ENCODE data around the gene SLC12A3.
A peak's percentile ranks its signal among the peaks of the same experiment; 100 is the strongest.

Gene SLC12A3

GRCh38 chr16:56874800-56875199 lies 9.8 kb downstream of the SLC12A3 start:
- Histone ChIP-seq H3K27ac (peak overlapping the region; percentile 90), H3K9ac (no peak overlapping the region), H2AFZ (peak overlapping the region; percentile 95), H3K4me1 (peaks cover 20% of the 10 kb centered on the region), H3K27me3 (ENCODE audit: control insufficient read depth, insufficient read depth, low read length) (no peaks in the 10 kb centered on the region), H3K9me3 (ENCODE audit: control insufficient read depth, low read length) (no peaks in the 10 kb centered on the region), H3K79me2 (no peaks in the 10 kb centered on the region), H3K4me3 (ENCODE audit: low read depth, low read length) (peak overlapping the region; percentile 3), H3K36me3 (ENCODE audit: control insufficient read depth, insufficient read depth, low read length) (no peaks in the 10 kb centered on the region), H3K4me2 (ENCODE audit: low read length) (peak overlapping the region; percentile 21)
- peak; percentile 44 for TF ChIP-seq CTCF (IDR thresholded peaks at IDR 0.05)

GRCh38 chr16:56876048-56876447 lies 11.0 kb downstream of the SLC12A3 start:
- Histone ChIP-seq H3K79me2 (no peaks in the 10 kb centered on the region), H3K9me3 (ENCODE audit: control insufficient read depth, low read length) (no peaks in the 10 kb centered on the region), H3K36me3 (ENCODE audit: control insufficient read depth, insufficient read depth, low read length) (no peaks in the 10 kb centered on the region), H3K4me1 (peaks cover 20% of the 10 kb centered on the region), H3K27ac (peak overlapping the region; percentile 90), H3K4me3 (ENCODE audit: low read depth, low read length) (no peak overlapping the region), H3K27me3 (ENCODE audit: control insufficient read depth, insufficient read depth, low read length) (no peaks in the 10 kb centered on the region), H2AFZ (peak overlapping the region; percentile 95), H3K4me2 (ENCODE audit: low read length) (no peak overlapping the region), H3K9ac (no peak overlapping the region)
- TF ChIP-seq CTCF (IDR thresholded peaks at IDR 0.05): no peak

GRCh38 chr16:56877486-56878182 lies 12.6 kb downstream of the SLC12A3 start:
- no peak for TF ChIP-seq CTCF (IDR thresholded peaks at IDR 0.05)
- Histone ChIP-seq H3K9ac (no peak overlapping the region), H3K36me3 (ENCODE audit: control insufficient read depth, insufficient read depth, low read length) (no peaks in the 10 kb centered on the region), H3K27ac (no peak overlapping the region), H3K4me2 (ENCODE audit: low read length) (no peak overlapping the region), H3K27me3 (ENCODE audit: control insufficient read depth, insufficient read depth, low read length) (no peaks in the 10 kb centered on the region), H3K4me3 (ENCODE audit: low read depth, low read length) (no peak overlapping the region), H3K9me3 (ENCODE audit: control insufficient read depth, low read length) (no peaks in the 10 kb centered on the region), H2AFZ (no peak overlapping the region), H3K79me2 (no peaks in the 10 kb centered on the region), H3K4me1 (peaks cover 20% of the 10 kb centered on the region)

GRCh38 chr16:56878282-56878854 lies 13.4 kb downstream of the SLC12A3 start:
- Histone ChIP-seq H3K4me1 (peaks cover 20% of the 10 kb centered on the region), H3K27ac (no peak overlapping the region), H3K9ac (no peak overlapping the region), H3K4me2 (ENCODE audit: low read length) (no peak overlapping the region), H2AFZ (no peak overlapping the region), H3K36me3 (ENCODE audit: control insufficient read depth, insufficient read depth, low read length) (no peaks in the 10 kb centered on the region), H3K9me3 (ENCODE audit: control insufficient read depth, low read length) (no peaks in the 10 kb centered on the region), H3K4me3 (ENCODE audit: low read depth, low read length) (no peak overlapping the region), H3K27me3 (ENCODE audit: control insufficient read depth, insufficient read depth, low read length) (no peaks in the 10 kb centered on the region), H3K79me2 (no peaks in the 10 kb centered on the region)
- TF ChIP-seq CTCF (IDR thresholded peaks at IDR 0.05): no peak

- Histone ChIP-seq H3K9ac (no peak overlapping the region), H3K4me1 (peaks cover 17% of the 10 kb centered on the region), H3K27me3 (ENCODE audit: control insufficient read depth, insufficient read depth, low read length) (no peaks in the 10 kb centered on the region), H3K36me3 (ENCODE audit: control insufficient read depth, insufficient read depth, low read length) (no peaks in the 10 kb centered on the region), H3K27ac (no peak overlapping the region), H2AFZ (no peak overlapping the region), H3K4me2 (ENCODE audit: low read length) (no peak overlapping the region), H3K79me2 (no peaks in the 10 kb centered on the region), H3K4me3 (ENCODE audit: low read depth, low read length) (no peak overlapping the region), H3K9me3 (ENCODE audit: control insufficient read depth, low read length) (no peaks in the 10 kb centered on the region)
- TF ChIP-seq CTCF (IDR thresholded peaks at IDR 0.05): no peak
Observed at GRCh38 chr16:56879276-56879675, 14.3 kb downstream of the SLC12A3 start.

Data from parathyroid adenoma (tissue), 2 donors.